Karpas-422 (cell line): ENCODE results near the gene DNAJC25. TPM values are rescaled to one million over a fixed set of nuclear protein-coding genes. Genes with fewer than 3 reads are reported as not detected.

Experiments
- DNase-seq: peaks from one replicate; pipeline ENCODE4 v3.0.0-alpha.2; 2015
- H2AFZ ChIP-seq: fragments of 200-600 bp; sonication (generic); 2 replicates; pipeline ENCODE4 v1.6.1; 2014; ENCODE audit warnings: antibody characterized with exemption, low read length, mixed read lengths
- H3K27ac ChIP-seq: fragments of 200-600 bp; sonication (generic); 2 replicates; pipeline ENCODE4 v1.5.1; 2014; ENCODE audit warnings: mild to moderate bottlenecking, low read length, moderate library complexity
- H3K27me3 ChIP-seq: fragments of 200-600 bp; sonication (generic); 2 replicates; pipeline ENCODE4 v1.6.1; 2014; ENCODE audit warnings: low read length, mixed read lengths
- H3K36me3 ChIP-seq: fragments of 200-600 bp; sonication (generic); 2 replicates; pipeline ENCODE4 v1.6.1; 2014; ENCODE audit warnings: low read length, mixed read lengths; ENCODE audit not compliant: insufficient read depth
- H3K4me1 ChIP-seq: fragments of 200-600 bp; sonication (generic); 2 replicates; pipeline ENCODE4 v1.6.1; 2014; ENCODE audit warnings: mild to moderate bottlenecking, low read length, mixed read lengths
- H3K4me2 ChIP-seq: fragments of 200-600 bp; sonication (generic); 2 replicates; pipeline ENCODE4 v1.6.1; 2014; ENCODE audit warnings: low read length, low read depth, mild to moderate bottlenecking; ENCODE audit not compliant: poor library complexity, severe bottlenecking
- H3K4me3 ChIP-seq: fragments of 200-600 bp; sonication (generic); 2 replicates; pipeline ENCODE4 v1.5.1; 2014; ENCODE audit warnings: mild to moderate bottlenecking, antibody characterized with exemption, low read length, mixed read lengths
- H3K79me2 ChIP-seq: fragments of 200-600 bp; sonication (generic); 2 replicates; pipeline ENCODE4 v1.6.1; 2014; ENCODE audit warnings: mild to moderate bottlenecking, low read length, mixed read lengths
- H3K9ac ChIP-seq: fragments of 200-600 bp; sonication (generic); 2 replicates; pipeline ENCODE4 v1.6.0; 2014; ENCODE audit warnings: low read length
- H3K9me2 ChIP-seq: fragments of 200-600 bp; sonication (generic), shearing (Covaris generic); replicated peaks from 2 replicates; pipeline ENCODE4 v1.6.0; 2014; ENCODE audit warnings: mild to moderate bottlenecking, low read length, moderate library complexity; ENCODE audit not compliant: insufficient read depth
- H3K9me3 ChIP-seq: fragments of 300-700, 200-600 bp; sonication (generic); 2 replicates; pipeline ENCODE4 v1.6.1; 2014; ENCODE audit warnings: low read length, mixed read lengths
- H4K20me1 ChIP-seq: fragments of 200-600 bp; sonication (generic); 2 replicates; pipeline ENCODE4 v1.6.1; 2014; ENCODE audit warnings: mild to moderate bottlenecking, antibody characterized with exemption, low read length, low read depth; ENCODE audit not compliant: insufficient read depth
- total RNA-seq: library from RNA; depleted of rRNA; stranded (reverse); fragments of >200 nt; shearing (Covaris generic); gene quantifications from 2 replicates; pipeline ENCODE4 v1.2.3, GENCODE V29; 2014; ENCODE audit warnings: low replicate concordance

The DNAJC25 gene
- total RNA-seq, 1 experiment from 2014 or later, result 10.2 TPM

GRCh38 chr9:111599955-111600343, 31.2 kb upstream of the DNAJC25 start:
- Histone ChIP-seq H3K36me3 (no peaks in the 10 kb centered on the region), H3K9me3 (no peaks in the 10 kb centered on the region), H2AFZ (no peak overlapping the region), H3K9me2 (no peaks in the 10 kb centered on the region), H3K4me3 (no peak overlapping the region), H3K27me3 (no peaks in the 10 kb centered on the region), H4K20me1 (no peaks in the 10 kb centered on the region), H3K4me1 (peaks cover 4% of the 10 kb centered on the region), H3K79me2 (no peaks in the 10 kb centered on the region), H3K4me2 (no peak overlapping the region), H3K9ac (no peak overlapping the region), H3K27ac (no peak overlapping the region)
- DNase-seq, result no peak

- Histone ChIP-seq H3K9me2 (no peaks in the 10 kb centered on the region), H3K36me3 (no peaks in the 10 kb centered on the region), H3K27me3 (no peaks in the 10 kb centered on the region), H2AFZ (no peak overlapping the region), H3K27ac (no peak overlapping the region), H3K9ac (no peak overlapping the region), H3K9me3 (no peaks in the 10 kb centered on the region), H3K79me2 (no peaks in the 10 kb centered on the region), H4K20me1 (no peaks in the 10 kb centered on the region), H3K4me3 (no peak overlapping the region), H3K4me1 (peaks cover 4% of the 10 kb centered on the region), H3K4me2 (no peak overlapping the region)
- DNase-seq, result no peak
Observed at GRCh38 chr9:111601237-111602018, 29.7 kb upstream of the DNAJC25 start.

- no peaks in the 10 kb centered on the region for H3K27me3 ChIP-seq
- no peaks in the 10 kb centered on the region for H3K9me3 ChIP-seq
- H3K4me1 ChIP-seq, result peaks cover 2% of the 10 kb centered on the region
- H3K4me2 ChIP-seq, result no peak overlapping the region
- no peaks in the 10 kb centered on the region for H3K9me2 ChIP-seq
- H3K4me3 ChIP-seq, result no peak overlapping the region
- H3K9ac ChIP-seq, result no peak overlapping the region
- H4K20me1 ChIP-seq, result no peaks in the 10 kb centered on the region
- H2AFZ ChIP-seq, result no peak overlapping the region
- no peaks in the 10 kb centered on the region for H3K79me2 ChIP-seq
- H3K36me3 ChIP-seq, result no peaks in the 10 kb centered on the region
- DNase-seq, result no peak
- H3K27ac ChIP-seq, result no peak overlapping the region
Observed at GRCh38 chr9:111603041-111603440, 28.1 kb upstream of the DNAJC25 start.

- Histone ChIP-seq H3K79me2 (no peaks in the 10 kb centered on the region), H3K4me3 (no peak overlapping the region), H3K4me2 (no peak overlapping the region), H3K27me3 (no peaks in the 10 kb centered on the region), H3K4me1 (no peaks in the 10 kb centered on the region), H3K36me3 (no peaks in the 10 kb centered on the region), H2AFZ (no peak overlapping the region), H3K9ac (no peak overlapping the region), H3K9me2 (no peaks in the 10 kb centered on the region), H4K20me1 (no peaks in the 10 kb centered on the region), H3K9me3 (no peaks in the 10 kb centered on the region), H3K27ac (no peak overlapping the region)
- DNase-seq, result no peak
Observed at GRCh38 chr9:111604054-111604615, 27.0 kb upstream of the DNAJC25 start.

- Histone ChIP-seq H4K20me1 (no peaks in the 10 kb centered on the region), H3K79me2 (no peaks in the 10 kb centered on the region), H3K27ac (no peak overlapping the region), H3K27me3 (no peaks in the 10 kb centered on the region), H3K9me2 (no peaks in the 10 kb centered on the region), H3K4me3 (no peak overlapping the region), H3K4me2 (no peak overlapping the region), H2AFZ (no peak overlapping the region), H3K36me3 (no peaks in the 10 kb centered on the region), H3K9ac (no peak overlapping the region), H3K9me3 (no peaks in the 10 kb centered on the region), H3K4me1 (no peaks in the 10 kb centered on the region)
- DNase-seq, result no peak
Observed at GRCh38 chr9:111605041-111605559, 26.0 kb upstream of the DNAJC25 start.

- no peaks in the 10 kb centered on the region for H3K9me2 ChIP-seq
- DNase-seq, result no peak
- no peaks in the 10 kb centered on the region for H3K79me2 ChIP-seq
- H3K9ac ChIP-seq, result no peak overlapping the region
- H3K27me3 ChIP-seq, result no peaks in the 10 kb centered on the region
- no peaks in the 10 kb centered on the region for H4K20me1 ChIP-seq
- H3K4me1 ChIP-seq, result no peaks in the 10 kb centered on the region
- no peak overlapping the region for H3K4me3 ChIP-seq
- H3K9me3 ChIP-seq, result no peaks in the 10 kb centered on the region
- no peaks in the 10 kb centered on the region for H3K36me3 ChIP-seq
- no peak overlapping the region for H3K4me2 ChIP-seq
- no peak overlapping the region for H3K27ac ChIP-seq
- no peak overlapping the region for H2AFZ ChIP-seq
Observed at GRCh38 chr9:111610149-111610548, 21.0 kb upstream of the DNAJC25 start.

- H2AFZ ChIP-seq, result no peak overlapping the region
- H3K4me3 ChIP-seq, result no peak overlapping the region
- no peak for DNase-seq
- H3K9me2 ChIP-seq, result no peaks in the 10 kb centered on the region
- no peak overlapping the region for H3K4me2 ChIP-seq
- H4K20me1 ChIP-seq, result no peaks in the 10 kb centered on the region
- H3K79me2 ChIP-seq, result no peaks in the 10 kb centered on the region
- H3K4me1 ChIP-seq, result no peaks in the 10 kb centered on the region
- H3K9me3 ChIP-seq, result no peaks in the 10 kb centered on the region
- H3K36me3 ChIP-seq, result no peaks in the 10 kb centered on the region
- H3K9ac ChIP-seq, result no peak overlapping the region
- no peaks in the 10 kb centered on the region for H3K27me3 ChIP-seq
- H3K27ac ChIP-seq, result no peak overlapping the region
Observed at GRCh38 chr9:111610845-111611244, 20.3 kb upstream of the DNAJC25 start.

- H2AFZ ChIP-seq, result no peak overlapping the region
- no peak overlapping the region for H3K9ac ChIP-seq
- H4K20me1 ChIP-seq, result no peaks in the 10 kb centered on the region
- no peaks in the 10 kb centered on the region for H3K4me1 ChIP-seq
- no peak overlapping the region for H3K4me2 ChIP-seq
- no peaks in the 10 kb centered on the region for H3K9me2 ChIP-seq
- H3K27me3 ChIP-seq, result no peaks in the 10 kb centered on the region
- no peaks in the 10 kb centered on the region for H3K79me2 ChIP-seq
- DNase-seq, result no peak
- no peak overlapping the region for H3K4me3 ChIP-seq
- no peaks in the 10 kb centered on the region for H3K9me3 ChIP-seq
- H3K27ac ChIP-seq, result no peak overlapping the region
- H3K36me3 ChIP-seq, result no peaks in the 10 kb centered on the region
Observed at GRCh38 chr9:111613436-111614040, 17.6 kb upstream of the DNAJC25 start.
